ENCODE measurements around the gene PRPF31. TPM values are rescaled to one million over a fixed set of nuclear protein-coding genes. Genes with fewer than 3 reads are reported as not detected.
A peak's percentile ranks its signal among the peaks of the same experiment; 100 is the strongest.

PRPF31 gene
- polyA plus RNA-seq, 6 donors from 2014 or later = 59.3 to 83.7 (median 62.6) TPM

DNA sequence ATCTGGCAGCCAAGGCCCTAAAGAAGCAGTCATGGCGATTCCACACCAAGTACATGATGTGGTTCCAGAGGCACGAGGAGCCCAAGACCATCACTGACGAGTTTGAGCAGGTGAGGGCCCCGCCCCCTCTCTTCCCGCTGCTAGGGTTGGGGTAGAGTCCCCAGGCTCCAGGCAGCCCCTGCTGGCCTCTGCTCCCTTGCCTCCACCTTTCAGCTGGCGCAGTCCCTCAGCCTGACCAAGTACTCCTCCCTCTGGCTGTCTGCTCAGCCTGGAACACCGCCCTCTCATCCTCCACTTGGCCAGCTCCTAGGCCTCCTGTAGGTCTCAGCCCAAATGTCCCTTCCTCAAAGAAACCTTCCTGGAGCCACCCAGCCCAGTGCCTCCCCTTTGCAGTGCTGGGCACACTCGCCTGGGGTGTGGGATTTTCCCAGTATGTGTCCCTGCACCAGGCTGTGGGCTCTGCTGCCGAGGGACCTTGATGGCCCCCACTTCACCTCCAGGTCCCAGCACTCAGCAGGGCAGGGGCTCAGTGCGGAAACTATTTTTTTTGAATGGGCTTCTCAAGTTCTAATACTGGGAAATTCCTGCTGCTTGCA lies 38.3 kb downstream of the PRPF31 start:
- Mint-ChIP-seq H3K4me1 (peaks cover 19 to 30% (median 29%) of the 10 kb centered on the region in 3 donors), H3K36me3 (peaks cover 0 to 31% of the 10 kb centered on the region in 2 donors), H3K4me3 (no peak overlapping the region), H3K27me3 (no peaks in the 10 kb centered on the region), H3K9me3 (no peaks in the 10 kb centered on the region), H3K27ac (peak overlapping the region in 1 of 6 donors; percentile 56)
- ATAC-seq (ENCODE audit: low read depth in 2 of 2) (no peak), DNase-seq (no peak)

DNA sequence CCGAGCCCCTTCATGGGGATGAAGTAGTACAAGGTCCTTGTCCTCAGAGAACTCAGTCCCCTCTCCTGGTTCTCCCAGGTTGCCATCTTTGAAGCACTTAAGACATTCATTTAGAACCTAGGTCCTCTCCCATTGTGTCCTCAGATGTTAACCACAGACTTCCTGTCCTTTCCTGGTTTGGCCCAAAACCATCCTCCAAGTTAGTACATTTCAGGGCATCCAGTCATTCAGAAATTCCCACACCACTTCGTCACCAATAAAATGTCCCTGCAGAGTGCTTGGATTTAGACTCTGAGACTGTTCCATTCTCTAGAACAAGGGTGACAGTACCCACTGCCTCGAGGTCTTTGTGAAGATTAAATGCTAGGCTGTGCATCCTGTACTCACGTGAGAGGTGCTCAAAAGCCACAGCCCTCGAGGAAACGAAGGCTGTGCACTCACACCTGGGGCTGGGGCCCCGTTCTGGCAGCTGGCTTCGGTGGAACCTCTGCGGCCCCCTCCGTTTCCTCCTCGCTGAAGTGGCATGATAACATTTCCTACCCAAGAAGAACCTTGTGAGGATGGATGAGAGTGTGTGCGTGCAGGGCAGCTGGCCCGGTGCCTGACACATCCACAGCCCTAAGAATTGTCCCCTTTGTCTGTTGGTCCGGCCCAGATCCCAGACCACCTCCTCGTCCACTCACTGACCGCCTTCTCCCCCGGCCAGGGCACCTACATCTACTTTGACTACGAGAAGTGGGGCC lies 39.2 kb downstream of the PRPF31 start:
- Mint-ChIP-seq H3K9me3 (peaks cover 0 to 2% (median 0%) of the 10 kb centered on the region in 7 donors), H3K36me3 (peaks cover 0 to 21% of the 10 kb centered on the region in 2 donors), H3K4me1 (peaks cover 27 to 30% (median 28%) of the 10 kb centered on the region in 3 donors), H3K27me3 (no peaks in the 10 kb centered on the region), H3K4me3 (no peak overlapping the region), H3K27ac (peak overlapping the region in 3 of 6 donors; percentile 12 to 57 (median 25))
- ATAC-seq (ENCODE audit: low read depth in 2 of 2) (no peak), DNase-seq (no peak)

DNA sequence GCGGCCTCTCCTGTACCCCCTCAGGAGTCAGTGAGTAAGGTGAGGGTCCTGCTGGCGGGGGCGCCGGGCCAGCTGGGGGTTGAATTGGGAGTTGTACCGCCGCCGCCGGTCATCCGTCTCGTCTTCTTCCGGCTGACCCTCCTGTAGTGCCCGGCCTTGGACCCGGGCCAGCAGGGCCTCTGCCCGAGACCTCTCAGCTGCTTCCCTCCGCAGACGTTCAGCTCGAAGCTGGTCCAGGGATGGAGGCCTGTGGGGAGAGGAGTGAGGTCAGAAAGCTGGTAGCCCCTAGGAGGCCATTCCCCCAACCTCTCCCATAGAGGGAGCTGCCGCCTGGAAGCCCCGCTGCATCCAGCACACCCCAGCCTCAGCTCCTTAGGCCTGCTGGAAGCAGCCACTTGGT lies 40.1 kb downstream of the PRPF31 start:
- peak overlapping the region in 2 of 8 donors; percentile 24 to 28 for H3K4me3 Mint-ChIP-seq
- H3K36me3 Mint-ChIP-seq = peaks cover 0 to 17% of the 10 kb centered on the region in 2 donors
- H3K9me3 Mint-ChIP-seq = peaks cover 0 to 2% (median 0%) of the 10 kb centered on the region in 7 donors
- ATAC-seq (ENCODE audit: low read depth in 2 of 2) (no peak), DNase-seq (no peak)
- H3K27ac Mint-ChIP-seq = no peak overlapping the region
- peaks cover 33 to 34% (median 34%) of the 10 kb centered on the region in 3 donors for H3K4me1 Mint-ChIP-seq
- no peaks in the 10 kb centered on the region for H3K27me3 Mint-ChIP-seq

DNA sequence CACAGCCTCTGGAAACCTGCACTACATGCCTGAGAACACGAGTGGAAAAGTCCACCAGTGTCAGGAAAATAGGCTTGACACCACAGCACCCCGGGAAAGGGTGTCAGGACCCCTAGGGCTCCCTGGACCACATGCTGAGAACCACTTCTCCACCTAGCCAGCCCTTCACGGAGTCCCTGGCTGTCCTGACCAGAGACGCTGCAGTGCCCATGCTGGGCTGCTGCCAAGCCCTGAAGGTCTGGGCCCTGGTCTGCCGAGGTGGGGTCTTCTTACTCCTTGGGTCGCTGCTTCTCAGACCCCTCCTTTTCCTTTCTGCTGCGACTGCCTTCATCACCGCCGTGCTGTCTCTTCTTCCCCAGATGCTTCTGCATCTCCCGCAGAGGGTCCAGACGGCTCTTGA lies 40.9 kb downstream of the PRPF31 start:
- DNase-seq (no peak), ATAC-seq (ENCODE audit: low read depth in 2 of 2) (no peak)
- Mint-ChIP-seq H3K36me3 (peaks cover 0 to 17% of the 10 kb centered on the region in 2 donors), H3K27ac (peak overlapping the region in 2 of 6 donors; percentile 31 to 55), H3K27me3 (no peaks in the 10 kb centered on the region), H3K9me3 (peaks cover 0 to 2% (median 0%) of the 10 kb centered on the region in 7 donors), H3K4me3 (peak overlapping the region in 1 of 8 donors; percentile 80), H3K4me1 (peaks cover 38 to 40% (median 40%) of the 10 kb centered on the region in 3 donors)

DNA sequence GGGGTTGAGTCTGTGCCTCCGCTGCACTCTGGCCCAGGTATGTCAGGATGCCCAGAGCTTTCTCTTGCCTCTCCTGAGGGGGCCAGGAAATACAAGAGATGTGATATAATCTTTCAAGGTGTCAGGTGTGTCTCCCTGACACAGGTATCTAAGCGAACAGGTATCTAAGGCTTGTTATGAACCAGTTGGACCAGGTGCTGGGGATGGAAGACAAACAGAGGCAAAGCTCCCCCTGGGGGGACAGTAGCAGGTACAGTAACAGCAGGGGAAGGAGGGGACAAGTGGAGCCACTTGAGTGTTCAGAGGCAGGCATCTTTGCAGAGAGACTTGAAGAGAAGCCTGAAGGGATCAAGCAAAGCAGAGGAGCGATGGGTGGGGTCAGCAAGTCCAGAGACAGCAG lies 41.4 kb downstream of the PRPF31 start:
- peaks cover 0 to 2% (median 0%) of the 10 kb centered on the region in 7 donors for H3K9me3 Mint-ChIP-seq
- H3K27me3 Mint-ChIP-seq = no peaks in the 10 kb centered on the region
- peak overlapping the region in 6 of 8 donors; percentile 27 to 84 (median 66) for H3K4me3 Mint-ChIP-seq
- H3K36me3 Mint-ChIP-seq = peaks cover 0 to 17% of the 10 kb centered on the region in 2 donors
- H3K4me1 Mint-ChIP-seq = peaks cover 38 to 45% (median 44%) of the 10 kb centered on the region in 3 donors
- ATAC-seq (ENCODE audit: low read depth in 2 of 2) (no peak), DNase-seq (no peak)
- H3K27ac Mint-ChIP-seq = peak overlapping the region in 2 of 6 donors; percentile 31 to 55

DNA sequence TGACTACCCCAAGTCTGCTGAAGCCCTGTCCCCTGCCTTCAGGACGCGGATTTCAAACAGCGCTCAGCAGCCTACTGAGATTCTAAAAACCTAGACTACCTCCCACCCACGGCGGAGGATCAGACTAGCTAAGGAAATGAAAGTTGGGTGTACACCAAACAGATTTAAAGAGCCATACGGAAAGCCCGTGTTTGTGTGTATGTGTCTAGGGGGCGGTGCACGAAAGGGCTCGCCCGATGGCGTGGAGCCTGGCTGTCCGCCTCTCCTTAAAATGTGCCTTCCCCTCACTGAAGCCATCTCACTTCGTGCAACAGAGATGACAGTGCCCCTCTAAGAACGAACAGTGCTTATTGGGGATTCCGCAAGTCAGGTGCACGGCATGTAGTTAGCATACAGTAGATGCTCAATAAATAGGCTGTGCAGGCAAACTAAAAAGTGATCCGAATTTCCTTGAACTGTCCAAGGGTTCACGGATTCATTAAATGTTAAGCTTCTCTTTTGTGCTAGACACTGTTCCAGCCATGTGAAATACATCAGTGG lies 43.3 kb downstream of the PRPF31 start:
- H3K4me3 Mint-ChIP-seq = peak overlapping the region; percentile 90 to 100 (median 99)
- H3K27me3 Mint-ChIP-seq = peaks cover under 1 to 8% (median 3%) of the 10 kb centered on the region in 3 donors
- peaks cover 0 to 7% of the 10 kb centered on the region in 2 donors for H3K36me3 Mint-ChIP-seq
- DNase-seq (no peak), ATAC-seq (ENCODE audit: low read depth in 2 of 2) (no peak)
- H3K4me1 Mint-ChIP-seq = peaks cover 43 to 60% (median 55%) of the 10 kb centered on the region in 3 donors
- peak overlapping the region in 5 of 6 donors; percentile 17 to 98 (median 92) for H3K27ac Mint-ChIP-seq
- peaks cover 0 to 3% (median 0%) of the 10 kb centered on the region in 7 donors for H3K9me3 Mint-ChIP-seq

DNA sequence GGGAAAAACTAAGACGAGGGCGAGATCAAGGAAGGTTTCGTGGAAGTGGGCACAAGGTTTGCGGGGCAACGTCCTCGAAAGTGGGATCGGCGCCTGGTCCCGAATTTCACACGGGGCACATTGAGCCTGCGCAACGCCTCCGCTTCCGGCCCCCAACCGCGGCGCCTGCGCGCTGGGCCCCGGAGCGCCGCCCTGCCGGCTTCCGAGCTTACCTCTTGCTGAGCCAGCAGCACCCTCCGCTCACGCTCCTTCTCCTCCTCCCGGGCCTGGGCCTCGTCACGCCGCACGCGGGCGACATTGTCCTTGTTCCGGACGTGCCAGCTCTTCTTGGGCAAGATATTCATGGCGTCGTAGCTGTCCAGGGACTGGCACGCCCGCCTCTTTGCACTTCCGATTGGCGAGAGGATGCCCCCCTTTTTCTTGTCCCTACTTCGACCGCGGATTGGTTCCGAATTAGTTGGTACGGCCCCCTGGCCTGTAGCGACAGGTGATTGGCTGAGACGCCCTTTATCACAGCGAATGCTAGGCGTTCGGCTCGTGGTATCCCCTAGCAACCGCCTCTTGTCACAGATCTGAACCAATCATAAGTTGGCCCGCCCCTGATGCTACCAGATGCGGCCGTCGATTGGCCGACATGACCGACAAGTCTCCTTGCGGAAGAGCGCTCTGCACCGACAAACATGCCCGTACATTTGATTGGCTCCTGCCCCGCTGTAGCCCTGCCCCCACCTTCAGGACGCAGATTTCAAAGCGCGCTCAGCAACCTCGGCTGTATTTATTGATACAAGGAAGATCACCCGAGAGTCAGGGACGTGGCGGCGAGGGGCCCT lies 44.0 kb downstream of the PRPF31 start, which contains the start of gene LENG1:
TSS of gene LENG1 (minus strand) at position 370 of the 830 bp plus-strand sequence. CDS start at position 344, 26 bp downstream.
- H3K27me3 Mint-ChIP-seq = peaks cover 3 to 15% (median 7%) of the 10 kb centered on the region in 3 donors
- peaks cover 0 to 3% (median 0%) of the 10 kb centered on the region in 7 donors for H3K9me3 Mint-ChIP-seq
- H3K4me1 Mint-ChIP-seq = peaks cover 49 to 67% (median 59%) of the 10 kb centered on the region in 3 donors
- peaks cover 0 to 7% of the 10 kb centered on the region in 2 donors for H3K36me3 Mint-ChIP-seq
- H3K27ac Mint-ChIP-seq = peak within 1 kb of the TSS; percentile 92 to 100 (median 98)
- ATAC-seq (ENCODE audit: low read depth in 2 of 2) (peak; percentile 87 to 89), DNase-seq (peak; percentile 99)
- peak within 1 kb of the TSS; percentile 90 to 100 (median 99) for H3K4me3 Mint-ChIP-seq

DNA sequence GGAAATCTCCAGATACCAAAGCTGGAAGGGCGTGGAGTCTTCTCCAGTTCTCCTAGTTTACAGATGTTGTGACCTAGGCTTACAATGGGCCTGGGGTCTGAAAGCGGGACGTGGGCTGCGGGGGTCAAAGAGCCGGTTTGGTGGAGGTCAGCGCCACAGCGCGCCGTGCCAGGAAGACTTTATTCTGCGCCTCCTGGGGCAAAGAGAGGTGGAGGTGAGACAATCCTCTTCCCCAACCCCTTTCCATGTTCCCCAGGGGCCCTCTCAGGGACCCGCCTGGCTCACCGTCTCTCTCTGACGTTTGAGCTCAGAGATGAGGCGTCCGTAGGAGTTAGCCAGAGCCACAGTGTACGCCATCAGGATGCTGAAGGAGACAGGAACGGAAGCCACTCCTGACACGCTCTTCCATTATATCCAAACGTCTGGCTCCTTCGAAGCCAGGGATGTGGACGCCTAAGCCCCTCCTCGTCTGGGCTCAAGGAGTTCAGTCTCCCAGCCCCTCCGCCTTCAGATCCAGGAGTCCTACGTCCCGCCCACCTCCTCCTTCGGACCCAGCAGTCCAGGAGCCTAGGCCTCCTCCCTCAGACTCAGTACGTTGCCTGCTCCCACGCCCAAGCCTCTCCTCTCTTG lies 44.7 kb downstream of the PRPF31 start:
- peak overlapping the region; percentile 92 to 99 (median 97) for H3K27ac Mint-ChIP-seq
- H3K4me1 Mint-ChIP-seq = peaks cover 50 to 72% (median 66%) of the 10 kb centered on the region in 3 donors
- peaks cover 3 to 22% (median 15%) of the 10 kb centered on the region in 3 donors for H3K27me3 Mint-ChIP-seq
- peak overlapping the region; percentile 90 to 100 (median 99) for H3K4me3 Mint-ChIP-seq
- H3K9me3 Mint-ChIP-seq = peaks cover 0 to 3% (median 0%) of the 10 kb centered on the region in 7 donors
- peaks cover 0 to 7% of the 10 kb centered on the region in 2 donors for H3K36me3 Mint-ChIP-seq
- ATAC-seq (ENCODE audit: low read depth in 2 of 2) (no peak), DNase-seq (no peak)

DNA sequence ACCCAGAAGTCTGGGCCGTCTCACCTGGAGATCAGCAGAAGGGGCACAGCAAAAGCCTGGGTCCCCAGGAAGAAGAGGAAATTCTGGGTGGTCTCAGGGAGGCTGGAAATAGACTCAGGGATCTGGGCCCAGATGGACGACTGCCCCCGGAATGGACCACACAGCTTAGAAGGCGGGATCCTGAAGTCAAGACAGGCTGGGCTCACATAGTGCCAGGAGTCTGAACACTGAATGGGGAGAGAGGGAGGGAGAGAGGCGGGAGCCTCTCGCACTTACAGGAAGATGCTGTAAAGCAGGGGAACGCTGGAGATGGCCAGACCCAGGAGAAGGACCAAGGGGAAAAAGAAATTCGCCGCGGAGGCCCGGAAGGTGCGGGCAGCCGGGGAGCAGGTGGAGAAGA lies 45.3 kb downstream of the PRPF31 start:
- peaks cover 50 to 73% (median 67%) of the 10 kb centered on the region in 3 donors for H3K4me1 Mint-ChIP-seq
- H3K9me3 Mint-ChIP-seq = peaks cover 0 to 3% (median 0%) of the 10 kb centered on the region in 7 donors
- peaks cover 0 to 7% of the 10 kb centered on the region in 2 donors for H3K36me3 Mint-ChIP-seq

DNA sequence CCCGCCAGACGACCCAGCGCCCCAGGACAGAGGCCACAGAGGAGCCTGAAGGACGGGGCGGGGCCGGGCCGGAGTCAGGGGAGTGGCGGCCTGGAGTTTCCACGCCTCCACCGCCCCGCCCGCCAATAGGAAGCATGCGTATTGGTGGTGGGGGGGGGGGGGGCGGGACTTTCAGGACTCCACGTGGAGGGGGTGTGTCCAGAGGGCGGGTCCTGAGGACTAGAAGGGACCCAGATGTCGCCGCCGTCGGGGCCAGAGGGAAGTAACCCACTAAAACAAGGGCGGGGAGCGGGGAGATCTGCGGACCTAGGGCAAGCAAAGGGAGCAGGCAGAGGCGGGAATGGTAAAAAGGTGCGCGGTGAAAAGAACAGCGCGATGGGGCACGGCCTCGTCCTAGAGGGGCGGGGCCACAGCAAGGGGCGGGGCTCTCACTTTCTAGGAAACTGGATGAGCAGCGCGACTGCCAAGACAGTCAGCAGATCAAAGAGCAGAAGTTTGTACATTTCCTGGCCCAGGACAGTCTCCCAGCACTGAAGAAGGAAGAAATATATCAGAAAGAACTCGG lies 46.8 kb downstream of the PRPF31 start:
- Mint-ChIP-seq H3K36me3 (no peaks in the 10 kb centered on the region), H3K9me3 (peaks cover 0 to 3% (median 0%) of the 10 kb centered on the region in 7 donors), H3K4me3 (peak overlapping the region; percentile 80 to 95 (median 91)), H3K4me1 (peaks cover 44 to 71% (median 60%) of the 10 kb centered on the region in 3 donors), H3K27ac (peak overlapping the region in 5 of 6 donors; percentile 39 to 94 (median 63)), H3K27me3 (peaks cover 3 to 36% (median 24%) of the 10 kb centered on the region in 3 donors)
- DNase-seq (peak; percentile 84), ATAC-seq (ENCODE audit: low read depth in 2 of 2) (peak; percentile 24)

More for the DNA sequence above, 45.3 kb downstream of the PRPF31 start:
- ATAC-seq (ENCODE audit: low read depth in 2 of 2) (no peak), DNase-seq (no peak)
- Mint-ChIP-seq H3K27ac (peak overlapping the region in 3 of 6 donors; percentile 35 to 97 (median 92)), H3K27me3 (peaks cover 3 to 28% (median 20%) of the 10 kb centered on the region in 3 donors), H3K4me3 (peak overlapping the region in 7 of 8 donors; percentile 86 to 100 (median 98))

DNA sequence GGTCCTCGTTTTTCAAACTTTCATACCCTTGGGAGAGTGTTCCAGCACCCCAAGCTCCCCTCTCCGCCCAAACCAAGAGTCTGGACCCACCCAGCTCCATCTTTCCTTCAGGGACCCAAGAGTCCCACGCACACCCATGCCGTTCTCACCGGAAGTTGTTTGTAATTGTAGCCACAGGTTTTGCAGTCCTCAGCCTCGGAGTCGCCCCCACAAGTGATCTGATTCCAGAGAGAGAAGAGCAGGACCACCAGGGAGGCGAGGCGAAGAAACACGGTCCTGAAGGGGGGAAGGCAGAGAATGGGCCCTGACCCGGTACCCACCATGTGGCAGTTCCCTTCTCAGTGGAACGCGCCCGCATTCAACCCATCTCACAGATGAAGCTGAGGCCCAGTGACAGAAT lies 47.3 kb downstream of the PRPF31 start:
- no peak for ATAC-seq (ENCODE audit: low read depth in 2 of 2)
- H3K36me3 Mint-ChIP-seq = no peaks in the 10 kb centered on the region
- H3K4me1 Mint-ChIP-seq = peaks cover 44 to 66% (median 60%) of the 10 kb centered on the region in 3 donors

More for the DNA sequence above, 47.3 kb downstream of the PRPF31 start:
- Mint-ChIP-seq H3K27ac (peak overlapping the region in 2 of 6 donors; percentile 7 to 63), H3K4me3 (peak overlapping the region; percentile 77 to 95 (median 90)), H3K9me3 (peaks cover 0 to 3% (median 0%) of the 10 kb centered on the region in 7 donors), H3K27me3 (peaks cover 3 to 36% (median 24%) of the 10 kb centered on the region in 3 donors)
- DNase-seq = no peak

All from naive B cell (primary cell).